NCI-H2107 treated with DMSO at 0.1 percent for 48 hours (cell line): ENCODE measurements around the gene TRMO.

Experiments
- DNase-seq: peaks from one replicate; lab custom pipeline; 2025; ENCODE audit not compliant: unreplicated experiment; lab: John Stamatoyannopoulos, UW

TRMO gene

GRCh38 chr9:97860451-97861147 lies 61.7 kb downstream of the TRMO start:
- DNase-seq = no peak

DNA sequence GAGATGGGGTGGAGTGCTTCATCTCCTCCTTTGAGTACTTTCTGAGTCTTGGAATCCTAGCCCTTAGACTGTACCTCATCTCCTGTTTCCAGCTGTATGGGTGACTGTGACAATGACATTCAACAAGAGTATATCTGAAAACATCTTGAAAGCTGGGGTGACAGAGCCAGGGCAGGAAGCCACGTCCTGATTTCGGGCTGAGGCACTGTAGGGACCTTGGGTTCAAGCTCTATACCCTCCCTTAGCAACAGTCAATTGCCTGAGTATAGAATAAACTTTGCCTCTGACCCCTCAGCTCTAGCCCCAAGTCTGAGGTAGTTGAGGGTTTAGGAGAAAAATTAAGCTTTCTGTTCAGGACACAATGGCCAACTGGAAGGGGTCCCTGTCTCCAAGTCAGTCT lies 63.0 kb downstream of the TRMO start:
- DNase-seq = no peak

DNA sequence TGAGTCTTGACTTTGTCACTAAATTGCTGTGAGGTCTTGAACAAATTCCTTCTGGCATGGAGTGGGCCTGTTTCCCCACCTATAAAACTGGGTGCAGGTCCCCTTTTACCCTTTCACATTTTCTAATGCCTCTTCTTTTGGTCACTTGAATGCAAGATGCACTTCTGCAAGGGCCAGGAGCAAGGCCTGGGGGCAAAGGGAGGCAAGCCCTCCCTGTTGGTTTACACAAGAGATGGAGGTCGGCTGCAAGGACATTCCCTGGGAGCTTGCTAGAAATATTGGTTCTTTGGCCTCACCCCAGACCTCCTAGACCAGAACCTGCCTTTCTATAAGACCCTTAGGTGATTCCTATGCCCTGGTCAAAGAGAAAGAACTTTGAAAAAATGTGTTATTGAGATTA lies 63.5 kb downstream of the TRMO start:
- DNase-seq = no peak

- DNase-seq = no peak
Measured at GRCh38 chr9:97858393-97858713, 63.9 kb downstream of the TRMO start.

GRCh38 chr9:97857606-97858392 lies 64.5 kb downstream of the TRMO start:
- no peak for DNase-seq

GRCh38 chr9:97856857-97857605 lies 65.3 kb downstream of the TRMO start:
- no peak for DNase-seq

DNA sequence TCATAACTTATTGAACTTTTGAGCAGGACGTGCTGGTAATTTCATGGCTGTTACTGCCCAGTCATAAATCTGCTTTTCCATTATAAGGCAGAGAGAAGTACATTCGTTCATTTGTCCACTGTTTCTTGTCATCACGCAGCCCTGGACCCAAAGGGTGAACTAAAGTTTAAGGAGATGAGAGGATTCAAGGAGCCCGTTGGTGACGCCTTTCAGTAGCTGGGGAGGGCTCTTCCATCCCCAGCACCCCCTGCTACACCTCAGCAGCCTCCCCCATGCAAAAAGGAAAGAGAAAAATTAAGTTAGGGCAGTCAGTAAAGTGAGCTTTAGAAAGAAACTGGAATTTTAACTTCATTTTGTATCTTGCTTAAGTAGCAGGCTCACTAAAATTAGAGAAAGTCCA lies 66.4 kb downstream of the TRMO start:
- DNase-seq = no peak

DNA sequence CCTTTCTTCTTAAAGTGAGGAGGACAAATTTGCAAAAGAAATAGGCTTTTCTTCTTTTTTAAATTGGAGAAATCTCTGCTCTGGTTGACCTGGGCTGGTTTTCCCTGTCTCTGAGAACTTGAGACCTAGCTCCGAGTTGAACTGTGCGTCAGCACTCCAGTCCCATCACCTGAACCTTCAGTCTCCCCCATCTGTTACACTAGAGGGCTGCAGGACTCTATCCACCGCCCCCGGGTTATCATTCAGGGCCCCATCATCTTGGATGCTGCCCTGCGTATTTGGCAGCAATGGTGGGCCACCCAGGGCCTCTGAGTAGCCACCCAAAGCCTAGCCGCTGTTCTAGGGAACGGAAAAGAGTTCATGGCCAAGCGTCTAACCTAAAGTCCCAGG lies 66.8 kb downstream of the TRMO start:
- DNase-seq = no peak

DNA sequence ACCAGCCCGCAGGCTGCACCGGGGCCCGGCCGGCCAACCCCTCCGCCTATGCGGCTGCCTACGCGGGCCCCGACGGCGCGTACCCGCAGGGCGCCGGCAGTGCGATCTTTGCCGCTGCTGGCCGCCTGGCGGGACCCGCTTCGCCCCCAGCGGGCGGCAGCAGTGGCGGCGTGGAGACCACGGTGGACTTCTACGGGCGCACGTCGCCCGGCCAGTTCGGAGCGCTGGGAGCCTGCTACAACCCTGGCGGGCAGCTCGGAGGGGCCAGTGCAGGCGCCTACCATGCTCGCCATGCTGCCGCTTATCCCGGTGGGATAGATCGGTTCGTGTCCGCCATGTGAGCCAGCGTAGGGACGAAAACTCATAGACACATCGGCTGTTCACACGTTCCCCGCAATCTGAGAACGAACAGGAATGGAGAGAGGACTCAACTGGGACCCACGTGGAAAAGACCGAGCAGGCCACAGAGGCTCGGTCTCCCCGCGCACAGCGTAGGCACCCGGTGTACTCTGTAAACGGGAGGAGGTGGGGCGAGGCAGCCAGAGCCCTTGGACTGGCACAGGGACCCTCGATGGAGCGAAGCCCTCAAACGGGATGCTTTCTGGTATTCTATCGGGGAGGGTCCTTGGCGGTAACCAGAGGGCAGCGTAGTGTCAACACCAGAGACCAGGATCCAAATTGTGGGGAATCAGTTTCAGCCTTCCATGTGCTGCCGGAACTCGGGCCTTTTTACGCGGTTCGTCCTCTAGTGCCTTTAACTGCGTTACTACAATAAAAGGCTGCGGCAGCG lies 67.4 kb downstream of the TRMO start:
- DNase-seq = no peak
